WERI-Rb-1 (cell line): ENCODE measurements around the gene TBC1D5.

ENCODE experiments used
- DNase-seq: peaks from one replicate; pipeline ENCODE4 v3.0.0-alpha.2; 2020
- H3K27ac ChIP-seq: fragments of 250-450 bp; sonication (Bioruptor Pico); 2 replicates; pipeline ENCODE4 v1.5.1; 2020; ENCODE audit warnings: mild to moderate bottlenecking, moderate library complexity
- H3K27me3 ChIP-seq: fragments of 250-450 bp; sonication (Bioruptor Pico); 2 replicates; pipeline ENCODE4 v1.5.1; 2021; ENCODE audit warnings: mild to moderate bottlenecking, low read depth, moderate library complexity; ENCODE audit not compliant: insufficient read depth, severe bottlenecking
- H3K36me3 ChIP-seq: fragments of 250-450 bp; sonication (Bioruptor Pico); 2 replicates; pipeline ENCODE4 v1.5.1; 2020; ENCODE audit warnings: mild to moderate bottlenecking, moderate library complexity
- H3K4me3 ChIP-seq: 2 replicates; pipeline ENCODE4 v1.5.1; 2011; ENCODE audit warnings: low read depth, mild to moderate bottlenecking, control low read depth, low read length
- H3K9me3 ChIP-seq: fragments of 250-450 bp; sonication (Bioruptor Pico); 2 replicates; pipeline ENCODE4 v1.5.1; 2021; ENCODE audit warnings: mild to moderate bottlenecking, moderate library complexity; ENCODE audit not compliant: severe bottlenecking
- TF ChIP-seq, protein P1 (sequence below): IDR thresholded peaks from 2 replicates; pipeline ENCODE4 v1.5.1; 2011; ENCODE audit warnings: low read depth, mild to moderate bottlenecking, control low read depth, inconsistent platforms, low read length

Gene TBC1D5

DNA sequence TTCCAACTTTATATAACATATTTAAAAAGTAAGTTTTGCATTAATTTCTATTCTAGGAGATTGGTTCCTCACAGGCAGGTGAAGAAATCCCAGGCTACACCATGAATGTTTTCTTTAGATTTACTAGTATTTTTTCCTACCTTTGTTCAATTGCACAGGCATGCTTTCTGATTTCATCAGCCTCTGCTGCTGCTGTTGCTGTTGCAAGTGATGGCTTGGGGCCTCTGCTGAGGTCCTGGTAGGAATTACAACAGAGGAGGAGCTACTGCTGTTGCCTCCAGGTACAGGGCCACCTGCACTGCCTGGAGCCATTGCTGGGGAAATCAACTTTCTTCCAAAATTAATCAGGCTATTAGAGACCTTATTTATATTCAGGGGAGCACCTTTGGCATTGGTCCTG is 504.4 kb downstream of the TBC1D5 start:
- DNase-seq: no peak

DNA sequence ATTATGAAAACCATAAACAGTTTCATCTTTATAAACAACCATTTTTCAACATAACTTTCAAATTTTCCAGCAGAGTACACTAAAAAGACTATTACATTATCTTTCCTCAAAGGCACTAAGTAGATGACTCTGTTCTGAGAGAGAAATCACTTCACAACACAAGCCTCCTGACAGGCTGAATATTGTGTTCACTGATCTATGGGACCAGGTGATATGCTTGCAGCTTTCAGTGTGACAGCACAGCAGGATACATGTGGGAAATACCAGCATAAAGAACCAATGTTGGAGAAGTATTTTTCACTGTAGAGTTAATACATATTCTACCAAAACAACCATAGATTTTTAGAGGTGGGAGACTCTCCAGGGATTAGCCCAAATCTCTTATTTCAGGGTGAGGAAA is 507.1 kb downstream of the TBC1D5 start:
- Histone ChIP-seq H3K27ac (no peak overlapping the region), H3K9me3 (no peaks in the 10 kb centered on the region), H3K27me3 (no peaks in the 10 kb centered on the region), H3K4me3 (no peak overlapping the region), H3K36me3 (no peaks in the 10 kb centered on the region)
- no peak for DNase-seq
- TF ChIP-seq, protein P1, sequence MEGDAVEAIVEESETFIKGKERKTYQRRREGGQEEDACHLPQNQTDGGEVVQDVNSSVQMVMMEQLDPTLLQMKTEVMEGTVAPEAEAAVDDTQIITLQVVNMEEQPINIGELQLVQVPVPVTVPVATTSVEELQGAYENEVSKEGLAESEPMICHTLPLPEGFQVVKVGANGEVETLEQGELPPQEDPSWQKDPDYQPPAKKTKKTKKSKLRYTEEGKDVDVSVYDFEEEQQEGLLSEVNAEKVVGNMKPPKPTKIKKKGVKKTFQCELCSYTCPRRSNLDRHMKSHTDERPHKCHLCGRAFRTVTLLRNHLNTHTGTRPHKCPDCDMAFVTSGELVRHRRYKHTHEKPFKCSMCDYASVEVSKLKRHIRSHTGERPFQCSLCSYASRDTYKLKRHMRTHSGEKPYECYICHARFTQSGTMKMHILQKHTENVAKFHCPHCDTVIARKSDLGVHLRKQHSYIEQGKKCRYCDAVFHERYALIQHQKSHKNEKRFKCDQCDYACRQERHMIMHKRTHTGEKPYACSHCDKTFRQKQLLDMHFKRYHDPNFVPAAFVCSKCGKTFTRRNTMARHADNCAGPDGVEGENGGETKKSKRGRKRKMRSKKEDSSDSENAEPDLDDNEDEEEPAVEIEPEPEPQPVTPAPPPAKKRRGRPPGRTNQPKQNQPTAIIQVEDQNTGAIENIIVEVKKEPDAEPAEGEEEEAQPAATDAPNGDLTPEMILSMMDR: no peak

More for the DNA sequence above, 504.4 kb downstream of the TBC1D5 start:
- H3K4me3 ChIP-seq: no peak overlapping the region
- H3K27me3 ChIP-seq: no peaks in the 10 kb centered on the region
- no peaks in the 10 kb centered on the region for H3K36me3 ChIP-seq
- TF ChIP-seq, protein P1: no peak
- H3K9me3 ChIP-seq: no peaks in the 10 kb centered on the region
- no peak overlapping the region for H3K27ac ChIP-seq

DNA sequence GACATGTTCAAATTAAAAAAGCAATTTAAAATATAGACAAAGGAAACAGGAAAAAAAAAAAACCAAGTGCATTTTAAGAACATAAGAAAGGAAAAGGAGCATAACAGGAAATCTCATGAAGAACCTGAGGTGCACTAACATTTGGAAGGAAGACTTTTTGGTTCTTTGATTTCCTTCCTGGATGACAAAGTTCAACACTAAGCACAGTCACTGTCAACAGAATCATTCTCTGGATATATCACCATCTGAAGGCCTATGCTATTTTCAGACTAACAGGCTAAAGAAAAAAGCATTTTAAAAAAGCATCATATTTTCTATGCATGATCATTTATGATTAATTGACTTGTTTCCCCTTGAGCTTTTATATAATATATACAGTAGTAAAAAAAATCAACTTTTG is 508.0 kb downstream of the TBC1D5 start:
- no peak overlapping the region for H3K4me3 ChIP-seq
- no peaks in the 10 kb centered on the region for H3K36me3 ChIP-seq
- no peaks in the 10 kb centered on the region for H3K9me3 ChIP-seq
- H3K27ac ChIP-seq: no peak overlapping the region
- DNase-seq: no peak
- no peaks in the 10 kb centered on the region for H3K27me3 ChIP-seq
- TF ChIP-seq, protein P1: no peak

DNA sequence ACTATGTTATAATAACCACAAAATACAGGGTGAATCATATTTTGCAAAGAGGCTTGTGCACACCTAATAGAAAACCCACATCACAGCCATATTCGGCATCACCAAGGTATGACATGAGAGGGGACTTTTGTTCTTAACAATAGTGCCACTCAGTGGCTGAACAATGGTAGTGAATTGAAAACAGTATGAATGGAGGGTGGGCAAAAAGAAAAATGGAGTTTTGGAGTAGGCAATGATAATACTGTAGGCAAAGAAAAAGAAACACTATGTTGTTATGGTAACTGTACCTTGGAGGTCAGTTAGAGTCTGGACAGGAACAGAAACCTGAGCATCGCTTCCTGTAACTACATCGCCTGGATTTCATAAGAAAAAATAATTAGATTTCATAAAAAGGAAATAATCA is 509.0 kb downstream of the TBC1D5 start:
- TF ChIP-seq, protein P1: peak; percentile 46
- peak; percentile 21 for DNase-seq
- no peaks in the 10 kb centered on the region for H3K36me3 ChIP-seq
- H3K4me3 ChIP-seq: no peak overlapping the region
- H3K27me3 ChIP-seq: no peaks in the 10 kb centered on the region
- no peaks in the 10 kb centered on the region for H3K9me3 ChIP-seq
- H3K27ac ChIP-seq: no peak overlapping the region

DNA sequence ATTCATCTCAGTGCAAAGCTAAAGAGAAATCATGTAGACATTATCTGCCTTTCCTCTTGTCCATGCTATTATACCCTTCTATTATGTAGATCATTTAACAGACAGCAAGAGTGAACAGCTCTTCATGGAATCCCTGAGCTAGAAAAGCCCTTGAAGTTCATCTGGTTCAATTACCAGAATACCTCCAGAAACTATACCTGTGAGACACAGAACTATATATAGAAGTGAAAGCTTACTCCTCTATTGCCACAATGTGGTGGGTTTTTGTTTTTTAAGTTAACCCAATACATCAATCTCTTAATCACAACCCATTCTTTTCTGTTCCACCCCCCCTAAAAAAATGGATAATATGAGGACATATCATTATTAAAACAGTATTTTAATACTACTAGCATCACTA is 510.0 kb downstream of the TBC1D5 start:
- H3K4me3 ChIP-seq: no peak overlapping the region
- H3K9me3 ChIP-seq: peaks cover 4% of the 10 kb centered on the region
- H3K27me3 ChIP-seq: no peaks in the 10 kb centered on the region
- no peak overlapping the region for H3K27ac ChIP-seq
- no peak for DNase-seq
- H3K36me3 ChIP-seq: no peaks in the 10 kb centered on the region
- TF ChIP-seq, protein P1: no peak

DNA sequence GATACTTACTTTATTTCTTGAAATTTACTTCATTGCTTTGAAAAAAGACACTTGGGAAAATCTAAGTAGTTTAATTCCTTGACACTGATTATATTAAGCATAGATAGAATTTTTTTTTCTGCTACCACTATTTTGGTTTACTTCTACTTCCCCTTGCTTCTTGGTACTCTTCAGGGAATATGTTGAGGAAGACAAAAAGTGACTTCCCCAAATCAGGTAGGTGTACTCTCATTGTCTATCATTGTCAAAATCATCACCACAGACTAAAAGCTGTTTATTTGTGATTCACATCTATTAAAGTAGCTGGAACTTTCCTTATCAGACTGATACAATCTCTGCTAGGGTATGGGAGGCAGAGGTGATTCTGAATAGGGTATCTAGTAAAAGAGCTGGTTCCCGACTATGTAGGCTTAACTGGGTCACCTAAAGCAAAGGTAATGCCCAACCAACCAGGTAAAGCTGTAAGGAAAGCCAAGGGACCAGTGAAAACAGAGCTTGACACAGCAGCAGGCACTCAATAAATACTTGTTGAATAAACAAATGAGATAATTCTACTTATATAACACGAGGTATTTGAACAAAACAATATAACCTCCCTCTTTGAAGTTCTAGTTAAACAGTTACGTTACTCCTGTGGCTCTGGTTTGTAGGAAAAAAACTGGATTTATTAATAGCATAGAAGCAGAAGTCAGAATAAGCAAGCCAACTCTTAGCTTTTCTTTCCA is 510.7 kb downstream of the TBC1D5 start:
- TF ChIP-seq, protein P1: no peak
- H3K27me3 ChIP-seq: no peaks in the 10 kb centered on the region
- H3K27ac ChIP-seq: no peak overlapping the region
- H3K9me3 ChIP-seq: peaks cover 4% of the 10 kb centered on the region
- no peak overlapping the region for H3K4me3 ChIP-seq
- H3K36me3 ChIP-seq: no peaks in the 10 kb centered on the region
- DNase-seq: no peak
